Mammary epithelial cell (primary cell): Measurements from ENCODE around the gene ARIH2.

Source experiments
- CTCF ChIP-seq, 2 donors: IDR thresholded peaks in 1 of 2; conservative IDR thresholded peaks in 1 of 2; 2 replicates each; pipeline ENCODE4 v1.5.1; 2011 to 2012; ENCODE audit warnings: inconsistent platforms in 2 of 2, low read length in 2 of 2, mild to moderate bottlenecking in 2 of 2, control low read depth in 1 of 2, low read depth in 1 of 2; ENCODE audit not compliant: insufficient read depth in 1 of 2; ENCODE audit errors: extremely low read depth in 1 of 2
- EZH2 ChIP-seq: IDR thresholded peaks from 2 replicates; pipeline ENCODE4 v1.6.1; 2012; ENCODE audit warnings: low read length, inconsistent platforms, borderline replicate concordance

DNA sequence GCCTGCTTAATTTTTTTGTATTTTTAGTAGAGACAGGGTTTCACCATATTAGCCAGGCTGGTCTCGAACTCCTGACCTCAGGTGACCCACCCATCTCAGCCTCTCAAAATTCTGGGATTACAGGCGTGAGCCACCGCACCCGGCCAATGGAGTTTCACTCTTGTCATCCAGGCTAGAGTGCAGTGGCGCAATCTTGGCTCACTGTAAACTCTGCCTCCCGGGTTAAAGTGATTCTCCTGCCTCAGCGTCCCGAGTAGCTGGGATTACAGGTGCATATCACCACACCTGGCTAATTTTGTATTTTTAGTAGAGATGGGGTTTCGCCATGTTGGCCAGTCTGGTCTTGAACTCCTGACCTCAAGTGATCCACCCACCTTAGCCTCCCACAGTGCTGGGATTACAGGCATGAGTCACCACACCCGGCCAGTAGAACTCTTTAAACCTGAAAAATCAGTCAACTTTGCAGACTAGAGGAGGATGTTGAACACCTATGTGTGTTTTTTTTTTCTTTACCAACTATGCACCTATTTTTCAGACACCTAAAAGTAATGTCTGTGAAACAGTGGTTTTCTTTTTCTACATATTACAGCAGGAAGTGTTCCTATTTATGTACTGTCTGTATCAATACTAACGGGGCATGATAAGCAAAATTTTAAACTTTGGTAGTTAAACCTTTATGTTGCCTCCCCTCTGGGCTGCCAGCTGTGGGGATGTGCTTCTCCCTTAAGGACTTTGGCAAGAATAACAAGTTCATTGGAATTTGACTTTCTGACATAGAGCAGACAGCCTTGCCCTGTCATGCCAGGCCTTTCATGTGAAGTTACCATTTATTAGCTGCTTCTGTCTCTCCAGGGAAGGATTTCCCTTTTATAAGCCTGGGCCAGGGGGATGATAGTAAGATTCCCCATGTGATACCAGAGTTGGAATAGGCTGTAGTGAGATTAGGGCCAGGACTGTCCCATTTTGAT is 8.1 kb downstream of the ARIH2 start:
- no peak for TF ChIP-seq CTCF (conservative IDR thresholded peaks at IDR 0.05 in 1 of 2, IDR thresholded peaks at IDR 0.05 in 1 of 2; ENCODE audit: extremely low read depth in 1 of 2, insufficient read depth in 1 of 2, low read depth in 1 of 2, low read length in 2 of 2)
- no peak for TF ChIP-seq EZH2
